BE2C (cell line): Measurements from ENCODE around the gene KAZN.

ENCODE experiments used
- DNase-seq: peaks from one replicate; pipeline ENCODE4 v3.0.0-alpha.2; 2020
- H3K27me3 ChIP-seq: fragments of 250-450 bp; sonication (Bioruptor Pico); 2 replicates; pipeline ENCODE4 v1.5.1; 2020; ENCODE audit warnings: mild to moderate bottlenecking
- H3K36me3 ChIP-seq: fragments of 250-450 bp; sonication (Bioruptor Pico); 2 replicates; pipeline ENCODE4 v1.5.1; 2020; ENCODE audit warnings: mild to moderate bottlenecking
- H3K4me1 ChIP-seq: fragments of 250-450 bp; sonication (Bioruptor Pico); 2 replicates; pipeline ENCODE4 v1.5.1; 2020
- H3K4me3 ChIP-seq: 2 replicates; pipeline ENCODE4 v1.5.1; 2011; ENCODE audit warnings: low read depth, low read length
- H3K9me3 ChIP-seq: fragments of 250-450 bp; sonication (Bioruptor Pico); 2 replicates; pipeline ENCODE4 v1.5.1; 2020
- CTCF ChIP-seq: IDR thresholded peaks from 2 replicates; pipeline ENCODE4 v1.5.1; 2012; ENCODE audit warnings: mild to moderate bottlenecking, low read depth, low read length

Gene KAZN

GRCh38 chr1:14822996-14823395, 224.5 kb downstream of the KAZN start:
- no peaks in the 10 kb centered on the region for H3K9me3 ChIP-seq
- H3K4me3 ChIP-seq = no peak overlapping the region
- no peaks in the 10 kb centered on the region for H3K36me3 ChIP-seq
- no peak for TF ChIP-seq CTCF
- no peaks in the 10 kb centered on the region for H3K27me3 ChIP-seq
- DNase-seq = no peak
- no peaks in the 10 kb centered on the region for H3K4me1 ChIP-seq

- DNase-seq = no peak
- no peaks in the 10 kb centered on the region for H3K4me1 ChIP-seq
- no peak for TF ChIP-seq CTCF
Measured at GRCh38 chr1:14824314-14824915, 225.9 kb downstream of the KAZN start.

DNA sequence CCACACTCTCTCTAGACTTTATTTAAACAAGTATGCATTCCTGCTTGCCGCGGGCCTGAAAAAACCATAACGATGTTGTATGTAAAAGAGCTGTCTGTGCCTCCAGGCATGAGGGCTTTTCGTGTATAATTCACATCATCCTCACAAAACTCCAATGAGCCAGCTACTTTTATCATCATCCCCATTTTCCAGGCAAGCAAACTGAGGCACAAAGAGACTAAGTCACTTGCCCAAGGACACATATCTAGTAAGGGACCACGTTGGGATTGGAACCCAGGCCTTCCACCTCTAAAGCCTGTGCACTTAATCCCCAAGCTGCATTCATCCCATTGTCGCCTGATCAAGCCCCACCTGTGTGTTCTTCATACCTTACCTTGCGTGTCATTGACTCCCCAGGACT, 226.9 kb downstream of the KAZN start:
- Histone ChIP-seq H3K27me3 (no peaks in the 10 kb centered on the region), H3K36me3 (no peaks in the 10 kb centered on the region), H3K9me3 (no peaks in the 10 kb centered on the region), H3K4me3 (no peak overlapping the region), H3K4me1 (no peaks in the 10 kb centered on the region)
- DNase-seq = no peak
- TF ChIP-seq CTCF = no peak

More at GRCh38 chr1:14824314-14824915, 225.9 kb downstream of the KAZN start:
- Histone ChIP-seq H3K27me3 (no peaks in the 10 kb centered on the region), H3K9me3 (no peaks in the 10 kb centered on the region), H3K4me3 (no peak overlapping the region), H3K36me3 (no peaks in the 10 kb centered on the region)

DNA sequence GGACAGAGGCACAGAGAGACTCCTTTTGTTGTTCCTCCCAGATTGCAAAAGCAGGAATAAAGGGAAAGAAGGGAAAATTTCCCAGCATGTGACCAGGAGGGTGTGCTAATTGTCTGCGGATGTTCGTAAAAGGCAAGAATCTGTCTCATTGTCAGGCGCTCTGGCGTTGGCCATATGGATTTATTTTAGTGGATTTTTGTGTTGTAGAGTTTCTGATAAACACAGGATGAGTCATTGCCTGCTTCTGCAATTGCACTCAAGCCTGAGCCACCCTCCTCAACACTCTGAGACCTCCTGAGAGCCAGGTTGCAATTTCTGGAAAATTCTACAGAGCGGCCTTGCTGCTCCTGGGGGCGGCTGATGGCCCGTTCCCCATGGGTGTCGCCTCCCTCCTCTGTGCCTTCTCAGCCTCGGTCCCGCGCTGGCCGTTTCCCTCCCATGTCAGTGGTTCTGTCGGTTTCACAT, 227.7 kb downstream of the KAZN start:
- Histone ChIP-seq H3K9me3 (no peaks in the 10 kb centered on the region), H3K4me3 (no peak overlapping the region), H3K36me3 (no peaks in the 10 kb centered on the region), H3K4me1 (no peaks in the 10 kb centered on the region), H3K27me3 (no peaks in the 10 kb centered on the region)
- no peak for DNase-seq
- TF ChIP-seq CTCF = no peak

DNA sequence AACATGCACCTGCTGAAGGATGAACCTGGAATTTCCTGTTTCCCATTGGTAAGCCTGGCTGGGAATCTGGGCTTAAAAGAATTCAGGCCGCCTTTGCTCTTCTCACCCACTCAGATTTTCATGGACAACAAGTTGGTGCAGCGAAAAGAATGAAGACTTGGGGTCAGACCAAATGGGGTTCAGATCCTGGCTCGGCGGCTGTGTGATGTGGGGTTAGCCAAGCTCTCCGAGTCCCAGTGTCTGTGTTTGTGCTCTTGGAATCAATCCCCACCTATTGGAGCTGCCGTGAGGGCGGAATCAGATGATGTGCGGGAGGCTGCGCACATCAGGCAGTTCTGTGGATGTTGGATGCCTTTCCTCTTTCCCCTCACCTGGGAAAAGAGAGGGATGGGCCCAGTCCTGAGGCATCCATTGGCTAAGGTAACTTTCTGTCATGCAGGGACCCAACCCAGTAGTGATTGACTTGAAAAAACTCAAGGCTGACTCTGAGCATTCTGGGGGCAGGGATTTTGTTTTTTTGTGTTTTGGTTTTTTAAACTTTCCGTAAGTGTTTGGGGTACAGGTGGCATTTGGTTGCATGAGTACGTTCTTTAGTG, 228.3 kb downstream of the KAZN start:
- no peak for DNase-seq
- no peaks in the 10 kb centered on the region for H3K27me3 ChIP-seq
- no peaks in the 10 kb centered on the region for H3K4me1 ChIP-seq
- no peaks in the 10 kb centered on the region for H3K9me3 ChIP-seq
- H3K4me3 ChIP-seq = no peak overlapping the region
- TF ChIP-seq CTCF = no peak
- no peaks in the 10 kb centered on the region for H3K36me3 ChIP-seq

DNA sequence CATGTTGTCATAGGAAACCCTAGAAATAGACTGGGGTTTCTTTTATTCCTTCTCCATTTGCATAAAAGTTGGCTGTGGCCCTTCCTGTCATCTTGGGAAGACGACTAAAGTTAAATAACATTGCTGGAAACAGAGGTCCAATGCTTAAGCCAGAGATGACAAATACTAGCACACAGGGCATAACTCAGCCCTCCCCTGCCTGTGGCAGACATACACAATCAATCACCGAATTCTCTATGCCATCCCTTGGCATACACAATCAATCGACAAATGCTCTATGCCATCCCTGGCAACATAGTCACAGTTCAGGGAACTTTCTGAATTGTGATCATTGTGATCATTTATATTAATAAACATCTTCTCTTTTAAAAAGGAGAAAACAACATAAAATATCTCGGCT, 229.4 kb downstream of the KAZN start:
- Histone ChIP-seq H3K27me3 (no peaks in the 10 kb centered on the region), H3K4me1 (no peaks in the 10 kb centered on the region), H3K36me3 (no peaks in the 10 kb centered on the region), H3K9me3 (no peaks in the 10 kb centered on the region), H3K4me3 (no peak overlapping the region)
- DNase-seq = no peak
- no peak for TF ChIP-seq CTCF
